Coronary artery (tissue), 2 donors: ENCODE measurements around the gene VMAC.
A peak's percentile ranks its signal among the peaks of the same experiment; 100 is the strongest.

Experiments
- DNase-seq: peaks from one replicate; pipeline ENCODE4 v3.0.0-alpha.2; 2017; ENCODE audit warnings: low spot score
- H3K27ac ChIP-seq, 2 donors: fragments of 200-600 bp; sonication (generic); one replicate each; pipeline ENCODE4 v1.5.1; 2016 to 2019
- H3K4me3 ChIP-seq: fragments of 200-600 bp; sonication (generic); 2 replicates; pipeline ENCODE4 v1.5.1; 2016; ENCODE audit warnings: mild to moderate bottlenecking, moderate library complexity
- TF ChIP-seq, protein P1 (sequence below): fragments of 200-600 bp; sonication (generic); IDR thresholded peaks from one replicate; pipeline ENCODE4 v1.5.1; 2019; ENCODE audit warnings: antibody characterized with exemption

Gene VMAC

DNA sequence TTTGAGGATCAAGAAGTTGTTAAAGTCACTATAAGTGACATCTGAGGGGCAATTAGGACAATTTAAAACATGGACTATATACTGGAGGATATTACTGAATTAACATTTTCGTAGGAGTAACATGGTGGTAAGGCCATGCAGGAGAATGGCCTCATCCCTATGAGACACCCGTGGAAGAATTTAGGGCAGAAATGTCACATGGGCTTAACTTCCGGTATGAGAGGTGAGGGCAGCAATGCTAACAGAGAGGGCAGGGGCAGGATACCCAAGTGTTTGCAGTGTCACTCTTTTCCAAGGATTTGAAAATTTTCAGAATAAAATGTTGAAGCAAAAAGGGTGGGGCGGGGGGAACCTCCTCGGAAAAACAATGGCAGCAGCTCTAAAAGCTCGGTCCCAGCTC lies 49.6 kb downstream of the VMAC start:
- Histone ChIP-seq H3K27ac (peak overlapping the region; percentile 29 to 71), H3K4me3 (peak overlapping the region; percentile 43)
- no peak for DNase-seq
- TF ChIP-seq, protein P1, sequence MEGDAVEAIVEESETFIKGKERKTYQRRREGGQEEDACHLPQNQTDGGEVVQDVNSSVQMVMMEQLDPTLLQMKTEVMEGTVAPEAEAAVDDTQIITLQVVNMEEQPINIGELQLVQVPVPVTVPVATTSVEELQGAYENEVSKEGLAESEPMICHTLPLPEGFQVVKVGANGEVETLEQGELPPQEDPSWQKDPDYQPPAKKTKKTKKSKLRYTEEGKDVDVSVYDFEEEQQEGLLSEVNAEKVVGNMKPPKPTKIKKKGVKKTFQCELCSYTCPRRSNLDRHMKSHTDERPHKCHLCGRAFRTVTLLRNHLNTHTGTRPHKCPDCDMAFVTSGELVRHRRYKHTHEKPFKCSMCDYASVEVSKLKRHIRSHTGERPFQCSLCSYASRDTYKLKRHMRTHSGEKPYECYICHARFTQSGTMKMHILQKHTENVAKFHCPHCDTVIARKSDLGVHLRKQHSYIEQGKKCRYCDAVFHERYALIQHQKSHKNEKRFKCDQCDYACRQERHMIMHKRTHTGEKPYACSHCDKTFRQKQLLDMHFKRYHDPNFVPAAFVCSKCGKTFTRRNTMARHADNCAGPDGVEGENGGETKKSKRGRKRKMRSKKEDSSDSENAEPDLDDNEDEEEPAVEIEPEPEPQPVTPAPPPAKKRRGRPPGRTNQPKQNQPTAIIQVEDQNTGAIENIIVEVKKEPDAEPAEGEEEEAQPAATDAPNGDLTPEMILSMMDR = no peak

DNA sequence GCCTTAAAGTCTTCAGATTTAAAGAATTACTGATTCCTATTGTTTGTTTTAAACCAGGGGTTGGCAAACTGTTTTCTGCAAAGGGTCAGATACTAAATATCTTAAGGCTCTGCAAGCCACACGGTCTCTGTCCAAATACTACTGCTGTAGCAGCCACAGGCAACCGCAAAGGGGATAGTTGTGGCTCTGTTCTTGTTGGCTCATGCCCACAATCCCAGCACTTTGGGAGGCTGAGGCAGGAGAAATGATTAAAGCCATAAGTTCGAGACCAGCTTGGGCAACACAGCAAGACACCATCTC lies 50.9 kb downstream of the VMAC start:
- H3K4me3 ChIP-seq = no peak overlapping the region
- no peak for DNase-seq
- H3K27ac ChIP-seq = peak overlapping the region; percentile 29 to 75
- TF ChIP-seq, protein P1 = no peak

DNA sequence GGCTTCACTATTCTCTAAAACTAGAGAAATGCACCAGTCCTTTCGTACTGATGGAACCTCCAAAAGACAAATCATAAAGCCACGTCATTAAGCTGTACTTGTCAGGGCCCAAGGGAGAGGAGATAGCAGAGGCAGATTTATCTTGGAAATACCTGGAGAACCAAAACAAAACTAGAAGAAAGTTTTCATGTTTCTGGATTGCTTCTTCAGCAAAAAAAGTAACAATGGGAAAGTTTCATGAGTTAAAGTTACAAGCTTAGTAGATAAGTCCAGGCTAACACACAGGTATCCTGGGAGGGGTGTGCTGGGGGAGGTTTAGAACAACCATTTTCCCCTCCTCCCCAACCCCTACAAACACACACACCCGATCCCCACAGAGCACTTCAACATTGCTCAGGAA lies 51.7 kb downstream of the VMAC start:
- no peak for DNase-seq
- H3K27ac ChIP-seq = no peak overlapping the region
- TF ChIP-seq, protein P1 = no peak
- no peak overlapping the region for H3K4me3 ChIP-seq

DNA sequence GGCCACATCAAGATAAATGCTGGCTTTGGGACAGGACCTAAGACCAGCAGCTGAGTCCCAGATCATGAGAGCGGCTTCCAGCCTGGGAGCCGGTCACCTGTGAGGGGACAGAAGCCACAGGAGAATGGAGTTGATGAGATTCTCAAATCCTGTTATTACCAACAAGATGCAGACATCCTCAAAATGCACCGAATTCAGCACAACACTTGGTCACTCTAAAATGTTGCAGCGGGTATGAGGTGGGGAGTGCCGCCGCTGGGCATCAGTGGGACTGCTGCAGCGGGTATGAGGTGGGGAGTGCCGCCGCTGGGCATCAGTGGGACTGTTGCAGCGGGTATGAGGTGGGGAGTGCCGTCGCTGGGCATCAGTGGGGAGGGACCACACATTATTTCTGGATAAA lies 52.1 kb downstream of the VMAC start:
- Histone ChIP-seq H3K4me3 (no peak overlapping the region), H3K27ac (no peak overlapping the region)
- TF ChIP-seq, protein P1 = no peak
- no peak for DNase-seq

DNA sequence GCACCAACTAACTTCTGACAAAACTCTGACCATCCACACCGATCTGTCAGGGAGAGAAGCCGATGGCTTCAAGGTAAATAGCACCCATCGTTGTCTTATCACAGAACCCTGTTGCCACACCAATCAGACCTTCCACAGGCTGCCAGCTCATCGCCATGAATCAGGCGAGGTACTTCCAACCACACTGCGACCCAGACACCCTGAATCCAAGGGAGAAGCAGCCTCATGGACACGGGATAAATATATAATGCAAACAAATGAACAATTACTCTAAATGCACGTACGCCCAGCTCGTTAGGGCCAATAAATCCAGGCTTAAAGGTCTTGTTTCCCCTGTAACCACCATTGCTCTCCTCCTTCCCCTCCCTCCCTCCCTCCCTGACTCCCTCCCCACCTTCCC lies 52.5 kb downstream of the VMAC start:
- TF ChIP-seq, protein P1 = no peak
- DNase-seq = no peak
- H3K27ac ChIP-seq = no peak overlapping the region
- H3K4me3 ChIP-seq = no peak overlapping the region

DNA sequence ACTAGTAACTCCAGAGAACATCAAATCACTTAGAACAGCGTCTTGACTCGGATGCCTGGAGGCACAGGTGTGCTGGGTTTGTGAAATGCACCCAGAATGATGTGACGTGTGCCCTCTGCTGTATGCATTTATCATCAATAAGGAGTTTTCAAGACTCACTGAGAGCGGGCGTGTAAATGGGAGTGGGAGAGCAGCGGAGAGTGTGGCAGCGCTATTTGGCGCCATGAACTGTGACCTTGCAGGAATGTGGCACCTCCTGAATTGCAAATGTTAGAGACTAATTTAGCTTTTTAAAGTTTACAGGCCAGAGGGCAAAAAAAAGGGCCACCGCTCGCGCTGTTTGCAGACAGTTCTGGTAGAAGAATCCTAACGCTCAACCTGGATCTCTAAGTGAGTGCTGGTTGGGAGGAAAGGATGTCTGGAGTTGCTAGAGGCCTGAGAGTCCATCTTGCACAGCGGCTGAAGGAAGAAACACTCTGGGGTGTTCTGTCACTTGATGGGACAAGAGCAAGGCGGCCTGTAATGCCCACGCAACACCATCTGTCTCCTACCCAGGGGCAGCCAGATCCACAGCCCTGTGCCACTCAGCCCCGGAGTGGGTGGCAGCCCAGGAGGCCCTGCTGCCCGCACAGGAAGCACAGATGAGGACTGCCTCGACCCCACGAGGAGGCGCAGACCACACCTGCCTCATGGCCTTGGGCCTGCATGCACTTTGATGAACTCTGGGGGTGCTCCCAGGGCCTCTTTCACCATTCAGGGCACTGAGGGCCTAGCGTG lies 53.6 kb downstream of the VMAC start:
- Histone ChIP-seq H3K27ac (no peak overlapping the region), H3K4me3 (no peak overlapping the region)
- TF ChIP-seq, protein P1 = no peak
- DNase-seq = no peak

DNA sequence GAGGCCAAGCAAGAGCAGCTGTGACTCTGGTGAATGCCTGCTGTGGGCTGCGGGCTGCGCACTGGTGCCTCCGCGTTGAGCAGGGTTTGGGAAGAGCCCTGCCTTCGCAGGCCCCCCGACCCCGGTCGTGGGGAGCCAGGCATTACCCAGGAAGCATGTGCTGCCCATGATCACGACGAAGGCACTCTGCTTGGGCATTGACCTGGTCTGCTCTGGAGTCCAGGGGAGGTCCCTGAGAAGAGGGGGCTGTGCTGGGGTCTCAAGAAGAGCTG lies 54.1 kb downstream of the VMAC start:
- no peak for DNase-seq
- Histone ChIP-seq H3K4me3 (no peak overlapping the region), H3K27ac (no peak overlapping the region)
- TF ChIP-seq, protein P1 = no peak
